Fibroblast of lung (primary cell): ENCODE measurements around the gene NEAT1. TPM values are rescaled to one million over a fixed set of nuclear protein-coding genes. Genes with fewer than 3 reads are reported as not detected.

Experiments
- DNase-seq, 2 donors: peaks; one replicate each; pipeline versions ENCODE4 v3.0.0 to v3.0.0-alpha.2; 2010; ENCODE audit warnings: low read depth in 2 of 2
- H2AFZ ChIP-seq: 2 replicates; pipeline ENCODE4 v1.5.1; 2012; ENCODE audit warnings: low read length, control low read depth, inconsistent platforms
- H3K27ac ChIP-seq: 2 replicates; pipeline ENCODE4 v1.5.1; 2011; ENCODE audit warnings: low read length, control low read depth; ENCODE audit not compliant: insufficient read depth
- H3K27me3 ChIP-seq: 2 replicates; pipeline ENCODE4 v1.5.1; 2011; ENCODE audit warnings: mild to moderate bottlenecking, low read length; ENCODE audit not compliant: control insufficient read depth, insufficient read depth
- H3K36me3 ChIP-seq: 2 replicates; pipeline ENCODE4 v1.5.1; 2011; ENCODE audit warnings: low read length; ENCODE audit not compliant: control insufficient read depth, insufficient read depth
- H3K4me1 ChIP-seq: 2 replicates; pipeline ENCODE4 v1.5.1; 2011; ENCODE audit warnings: low read length; ENCODE audit not compliant: control insufficient read depth, insufficient read depth; ENCODE audit errors: extremely low read depth
- H3K4me2 ChIP-seq: 2 replicates; pipeline ENCODE4 v1.5.1; 2011; ENCODE audit warnings: low read length, control low read depth; ENCODE audit not compliant: insufficient read depth; ENCODE audit errors: extremely low read depth
- H3K4me3 ChIP-seq, 4 experiments: fragments of 200-600 bp in 1 of 4; sonication (generic) in 1 of 4; replicated peaks in 1 of 4; 2 replicates each; pipeline ENCODE4 v1.5.1; 2011 to 2016; ENCODE audit warnings: low read length in 4 of 4, low read depth in 3 of 4, mild to moderate bottlenecking in 3 of 4, control low read depth in 2 of 4, inconsistent platforms in 1 of 4, mixed read lengths in 1 of 4; ENCODE audit not compliant: insufficient read depth in 1 of 4; ENCODE audit errors: control extremely low read depth in 1 of 4
- H3K79me2 ChIP-seq: 2 replicates; pipeline ENCODE4 v1.5.1; 2012; ENCODE audit warnings: mild to moderate bottlenecking, low read length, inconsistent platforms; ENCODE audit not compliant: control insufficient read depth, insufficient read depth
- H3K9ac ChIP-seq: 2 replicates; pipeline ENCODE4 v1.5.1; 2011; ENCODE audit warnings: mild to moderate bottlenecking, low read length, control low read depth; ENCODE audit not compliant: insufficient read depth
- H3K9me3 ChIP-seq: 2 replicates; pipeline ENCODE4 v1.5.1; 2012; ENCODE audit warnings: low read depth, low read length; ENCODE audit not compliant: control insufficient read depth, insufficient read depth
- H4K20me1 ChIP-seq: 2 replicates; pipeline ENCODE4 v1.5.1; 2011; ENCODE audit warnings: low read length; ENCODE audit not compliant: control insufficient read depth, insufficient read depth; ENCODE audit errors: extremely low read depth
- CTCF ChIP-seq, 2 donors: IDR thresholded peaks in 1 of 2; conservative IDR thresholded peaks in 1 of 2; 1 replicate in 1 of 2; 2 replicates in 1 of 2; pipeline ENCODE4 v1.5.1; 2011 to 2012; ENCODE audit warnings: low read length in 2 of 2, control low read depth in 1 of 2, inconsistent platforms in 1 of 2, low read depth in 1 of 2, mild to moderate bottlenecking in 1 of 2
- EZH2 ChIP-seq: IDR thresholded peaks from 2 replicates; pipeline ENCODE4 v1.5.1; 2012; ENCODE audit warnings: low read length, control low read depth, mild to moderate bottlenecking; ENCODE audit errors: missing control alignments
- polyA plus RNA-seq, 2 donors: library from polyadenylated mRNA; depleted of rRNA in 1 of 2; stranded (reverse) in 1 of 2; unstranded in 1 of 2; fragments of >200 nt; gene quantifications; 2 replicates each; pipeline ENCODE4 v1.2.1, GENCODE V29; 2011 to 2012; ENCODE audit warnings: missing spikeins in 1 of 2
- total RNA-seq: library from RNA; depleted of rRNA; stranded (reverse); fragments of >200 nt; gene quantifications from 2 replicates; pipeline ENCODE4 v1.2.1, GENCODE V29; 2014

The NEAT1 gene
- total and polyA plus RNA-seq, 2 donors (not counting 1 experiment from before 2014, with no cell fraction given) = 40.9 to 299 TPM

- peak; percentile 36 to 52 for DNase-seq
- Histone ChIP-seq H3K9me3 (no peaks in the 10 kb centered on the region), H3K79me2 (peaks cover 92% of the 10 kb centered on the region), H3K36me3 (peaks cover 44% of the 10 kb centered on the region), H3K27me3 (no peaks in the 10 kb centered on the region), H3K4me3 (peak overlapping the region in 1 of 4 experiments; percentile 2), H2AFZ (no peak overlapping the region), H3K4me2 (no peak overlapping the region), H3K4me1 (peaks cover 15% of the 10 kb centered on the region), H3K9ac (no peak overlapping the region), H3K27ac (no peak overlapping the region), H4K20me1 (peaks cover 10% of the 10 kb centered on the region)
- no peak for TF ChIP-seq CTCF (conservative IDR thresholded peaks at IDR 0.05 in 1 of 2, IDR thresholded peaks at IDR 0.05 in 1 of 2; ENCODE audit: low read depth in 1 of 2, low read length in 2 of 2)
- no peak for TF ChIP-seq EZH2
Observed at GRCh38 chr11:65439331-65440181, 17.0 kb downstream of the NEAT1 start.

GRCh38 chr11:65440831-65441499, 18.4 kb downstream of the NEAT1 start:
- peaks cover 17% of the 10 kb centered on the region for H3K4me1 ChIP-seq
- peaks cover 82% of the 10 kb centered on the region for H3K79me2 ChIP-seq
- TF ChIP-seq EZH2 = no peak
- no peak for TF ChIP-seq CTCF (conservative IDR thresholded peaks at IDR 0.05 in 1 of 2, IDR thresholded peaks at IDR 0.05 in 1 of 2; ENCODE audit: low read depth in 1 of 2, low read length in 2 of 2)
- peak; percentile 40 to 49 for DNase-seq
- H4K20me1 ChIP-seq = peaks cover 6% of the 10 kb centered on the region
- H3K9me3 ChIP-seq = no peaks in the 10 kb centered on the region
- H3K9ac ChIP-seq = no peak overlapping the region
- peaks cover 41% of the 10 kb centered on the region for H3K36me3 ChIP-seq
- no peak overlapping the region for H3K27ac ChIP-seq
- H3K4me2 ChIP-seq = no peak overlapping the region
- H3K4me3 ChIP-seq = no peak overlapping the region
- no peaks in the 10 kb centered on the region for H3K27me3 ChIP-seq
- no peak overlapping the region for H2AFZ ChIP-seq

- H3K4me1 ChIP-seq = peaks cover 14% of the 10 kb centered on the region
- H3K9me3 ChIP-seq = no peaks in the 10 kb centered on the region
- H3K9ac ChIP-seq = no peak overlapping the region
- peaks cover 64% of the 10 kb centered on the region for H3K79me2 ChIP-seq
- DNase-seq = peak in 1 of 2 donors; percentile 36
- H3K36me3 ChIP-seq = peaks cover 36% of the 10 kb centered on the region
- H3K27me3 ChIP-seq = no peaks in the 10 kb centered on the region
- peaks cover 4% of the 10 kb centered on the region for H4K20me1 ChIP-seq
- no peak overlapping the region for H3K4me3 ChIP-seq
- TF ChIP-seq EZH2 = no peak
- TF ChIP-seq CTCF (conservative IDR thresholded peaks at IDR 0.05 in 1 of 2, IDR thresholded peaks at IDR 0.05 in 1 of 2; ENCODE audit: low read depth in 1 of 2, low read length in 2 of 2) = no peak
- H3K4me2 ChIP-seq = peak overlapping the region; percentile 8
- peak overlapping the region; percentile 63 for H3K27ac ChIP-seq
- H2AFZ ChIP-seq = no peak overlapping the region
Observed at GRCh38 chr11:65442842-65443331, 20.3 kb downstream of the NEAT1 start.
